ENCODE results near the gene PDCL2.

DNA sequence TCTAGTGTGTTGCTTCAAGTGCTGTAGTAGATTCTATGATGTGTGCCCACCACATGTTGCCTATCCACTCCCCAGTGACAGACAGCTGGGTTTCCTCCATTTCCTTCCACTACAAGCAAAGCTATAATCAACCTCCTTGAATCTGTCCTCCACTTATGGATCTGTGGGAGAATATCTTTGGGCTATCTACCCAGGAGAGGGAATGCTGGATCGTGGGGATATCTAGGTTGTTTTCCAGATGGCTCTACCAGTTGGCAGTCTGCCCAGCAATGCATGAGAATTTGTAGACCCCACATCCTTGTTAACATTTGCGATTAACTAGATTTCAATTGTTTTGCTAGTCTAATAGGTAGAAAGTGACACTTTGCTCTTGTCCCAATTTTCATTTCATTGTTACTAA lies 33.8 kb upstream of the PDCL2 start:
- TF ChIP-seq, protein P1, sequence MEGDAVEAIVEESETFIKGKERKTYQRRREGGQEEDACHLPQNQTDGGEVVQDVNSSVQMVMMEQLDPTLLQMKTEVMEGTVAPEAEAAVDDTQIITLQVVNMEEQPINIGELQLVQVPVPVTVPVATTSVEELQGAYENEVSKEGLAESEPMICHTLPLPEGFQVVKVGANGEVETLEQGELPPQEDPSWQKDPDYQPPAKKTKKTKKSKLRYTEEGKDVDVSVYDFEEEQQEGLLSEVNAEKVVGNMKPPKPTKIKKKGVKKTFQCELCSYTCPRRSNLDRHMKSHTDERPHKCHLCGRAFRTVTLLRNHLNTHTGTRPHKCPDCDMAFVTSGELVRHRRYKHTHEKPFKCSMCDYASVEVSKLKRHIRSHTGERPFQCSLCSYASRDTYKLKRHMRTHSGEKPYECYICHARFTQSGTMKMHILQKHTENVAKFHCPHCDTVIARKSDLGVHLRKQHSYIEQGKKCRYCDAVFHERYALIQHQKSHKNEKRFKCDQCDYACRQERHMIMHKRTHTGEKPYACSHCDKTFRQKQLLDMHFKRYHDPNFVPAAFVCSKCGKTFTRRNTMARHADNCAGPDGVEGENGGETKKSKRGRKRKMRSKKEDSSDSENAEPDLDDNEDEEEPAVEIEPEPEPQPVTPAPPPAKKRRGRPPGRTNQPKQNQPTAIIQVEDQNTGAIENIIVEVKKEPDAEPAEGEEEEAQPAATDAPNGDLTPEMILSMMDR (IDR thresholded peaks at IDR 0.05) = no peak
- TF ChIP-seq POLR2A (IDR thresholded peaks at IDR 0.05) = no peak

All from body of pancreas (tissue), 4 donors.